H1 (cell line): Measurements from ENCODE around the gene CDHR2. TPM values are rescaled to one million over a fixed set of nuclear protein-coding genes. Genes with fewer than 3 reads are reported as not detected.

ENCODE experiments used
- ASH2L ChIP-seq: fragments of 200-600, 300-600 bp; sonication (generic); IDR thresholded peaks from one replicate; pipeline ENCODE4 v1.7.1; 2017; ENCODE audit warnings: low read length
- CHD1 ChIP-seq: IDR thresholded peaks from 2 replicates; pipeline ENCODE4 v1.6.1; 2012; ENCODE audit warnings: low read depth, low read length, improper control_type of control experiment
- CTBP2 ChIP-seq: IDR thresholded peaks from 2 replicates; pipeline ENCODE4 v1.7.0; 2011; ENCODE audit warnings: borderline replicate concordance, mild to moderate bottlenecking, moderate library complexity, mixed read lengths, low read length; ENCODE audit not compliant: insufficient read depth, insufficient read length
- GTF2F1 ChIP-seq: IDR thresholded peaks from 2 replicates; pipeline ENCODE4 v1.6.1; 2012; ENCODE audit warnings: low read depth, low read length, improper control_type of control experiment, borderline replicate concordance
- RBBP5 ChIP-seq: IDR thresholded peaks from 2 replicates; pipeline ENCODE4 v1.7.1; 2012; ENCODE audit warnings: low read depth, mild to moderate bottlenecking, inconsistent platforms, low read length, moderate library complexity, borderline replicate concordance
- TAF7 ChIP-seq: optimal IDR thresholded peaks from 2 replicates; pipeline ENCODE3; 2011; ENCODE audit warnings: low read depth, mild to moderate bottlenecking, inconsistent platforms, low read length, moderate library complexity, borderline replicate concordance
- YY1 ChIP-seq: IDR thresholded peaks from 2 replicates; pipeline ENCODE4 v1.6.1; 2011; ENCODE audit warnings: low read depth, mild to moderate bottlenecking, low read length
- polyA plus RNA-seq, 7 experiments: library from polyadenylated mRNA; depleted of rRNA in 3 of 7; stranded (reverse) in 5 of 7; unstranded in 2 of 7; fragments of >200 nt in 5 of 7; fragments of 200-250 nt in 2 of 7; gene quantifications; 1 replicate in 5 of 7; 2 replicates in 1 of 7; 4 replicates in 1 of 7; pipeline versions ENCODE4 v1.2.1 to v1.2.3, GENCODE V29; 2011 to 2013; ENCODE audit warnings: missing spikeins in 2 of 7, mixed read lengths in 2 of 7
- total RNA-seq: library from RNA; stranded (reverse); fragmentation: NEBNext Ultra II Directional; extraction: Animal tissue kit (Norgen Biotek cat#: 25700); gene quantifications from 2 replicates; pipeline ENCODE4 v1.2.1, GENCODE V29; 2021
- TF ChIP-seq, protein P1 (sequence below): IDR thresholded peaks from 2 replicates; pipeline ENCODE4 v1.6.1; 2012; ENCODE audit warnings: low read length, inconsistent platforms

Gene CDHR2
- total and polyA plus RNA-seq, 2 of the 8 experiments (the other 6 are each of a cell fraction or from before 2014, with no cell fraction given), result 0.02 to 0.43 TPM

DNA sequence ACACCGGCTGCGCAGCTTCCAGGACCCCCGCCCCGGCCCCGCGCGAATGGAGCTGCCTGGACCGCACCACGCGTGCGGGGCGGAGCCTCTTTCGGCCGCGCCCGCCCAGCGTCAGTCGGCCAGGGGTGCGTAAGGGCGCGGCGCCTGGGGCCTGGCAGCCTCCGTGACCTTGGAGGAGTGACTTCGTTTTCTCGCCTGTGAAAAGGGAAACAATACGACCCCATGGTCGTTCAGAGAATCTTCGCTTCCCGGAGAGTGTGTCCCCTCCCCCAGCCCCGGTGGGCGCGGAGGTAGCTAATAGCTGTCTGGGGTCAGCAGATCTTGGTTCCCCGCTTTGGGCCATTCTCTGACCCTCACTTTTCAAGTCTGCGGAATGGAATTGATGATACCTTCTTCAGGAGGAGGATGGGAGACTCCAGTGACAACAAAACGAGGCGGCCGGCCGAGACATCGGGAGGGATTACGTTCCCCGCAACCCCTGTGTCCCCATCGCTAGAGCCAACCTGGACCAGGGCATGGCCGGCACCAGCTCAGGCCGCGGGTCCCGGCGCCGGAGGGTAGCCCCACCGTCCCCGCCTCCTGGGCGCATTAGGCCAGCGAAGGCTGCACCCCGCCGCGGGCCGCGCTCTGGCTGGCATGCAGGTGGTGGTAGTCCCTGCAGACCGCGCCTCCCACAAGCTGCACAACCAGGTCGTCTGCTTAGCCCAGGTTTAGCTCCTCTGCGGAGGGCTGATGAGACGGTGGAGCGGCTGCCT, 5.5 kb upstream of the CDHR2 start (continued):
- 0 out of 2 replicates have a peak, but pooled peaks have one; percentile 14 for TF ChIP-seq RBBP5
- no peak for TF ChIP-seq TAF7
- peak; percentile 64 for TF ChIP-seq ASH2L
- TF ChIP-seq GTF2F1, result no peak
- TF ChIP-seq, protein P1, sequence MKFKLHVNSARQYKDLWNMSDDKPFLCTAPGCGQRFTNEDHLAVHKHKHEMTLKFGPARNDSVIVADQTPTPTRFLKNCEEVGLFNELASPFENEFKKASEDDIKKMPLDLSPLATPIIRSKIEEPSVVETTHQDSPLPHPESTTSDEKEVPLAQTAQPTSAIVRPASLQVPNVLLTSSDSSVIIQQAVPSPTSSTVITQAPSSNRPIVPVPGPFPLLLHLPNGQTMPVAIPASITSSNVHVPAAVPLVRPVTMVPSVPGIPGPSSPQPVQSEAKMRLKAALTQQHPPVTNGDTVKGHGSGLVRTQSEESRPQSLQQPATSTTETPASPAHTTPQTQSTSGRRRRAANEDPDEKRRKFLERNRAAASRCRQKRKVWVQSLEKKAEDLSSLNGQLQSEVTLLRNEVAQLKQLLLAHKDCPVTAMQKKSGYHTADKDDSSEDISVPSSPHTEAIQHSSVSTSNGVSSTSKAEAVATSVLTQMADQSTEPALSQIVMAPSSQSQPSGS, result no peak
- TF ChIP-seq CHD1, result no peak
- no peak for TF ChIP-seq CTBP2
- peak; percentile 13; the same call in 1 of the 2 replicates for TF ChIP-seq YY1
